Myometrial cell (primary cell): ENCODE measurements around the gene WDR26. TPM values are rescaled to one million over a fixed set of nuclear protein-coding genes. Genes with fewer than 3 reads are reported as not detected.

Source experiments
- total RNA-seq: library from RNA; depleted of rRNA; stranded (reverse); fragments of >200 nt; gene quantifications from 2 replicates; pipeline ENCODE4 v1.2.3, GENCODE V29; 2015

Gene WDR26
- total RNA-seq: 26.8 and 33.8 TPM in 2 replicates

DNA sequence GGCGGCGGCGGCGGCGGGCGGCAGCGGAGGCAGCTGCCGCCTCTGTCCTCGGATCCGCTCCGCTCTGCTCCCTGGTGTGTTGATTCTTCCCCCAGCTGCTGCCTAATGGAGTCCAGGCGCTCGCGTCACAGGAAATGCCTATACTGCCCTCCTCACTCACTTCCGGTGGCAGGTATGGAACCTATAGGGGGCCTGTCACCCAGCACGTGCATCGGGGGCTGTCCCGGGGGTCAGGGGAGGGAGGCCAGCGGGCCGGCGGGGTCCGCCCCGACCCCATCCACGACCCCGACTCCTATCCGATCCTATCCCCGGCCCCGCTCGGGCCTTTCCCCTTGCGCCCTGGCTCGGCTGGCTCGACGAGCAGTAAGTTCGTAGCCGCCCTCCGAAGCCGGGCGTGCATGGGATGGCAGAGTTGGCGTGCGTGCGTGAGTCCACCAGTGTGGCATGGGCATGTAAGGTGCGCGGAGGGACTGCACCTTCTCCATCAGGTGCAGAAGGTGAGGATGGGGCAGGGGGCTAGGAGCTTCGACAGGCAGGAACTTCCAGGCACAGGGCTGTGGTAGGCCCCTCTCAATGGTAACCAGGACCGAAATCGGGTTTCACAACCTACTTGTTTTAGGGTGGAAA is at the start of gene WDR26:
Gene WDR26 (minus strand): TSS at position 107 of the 627 bp plus-strand sequence.

GRCh38 chr1:224356685-224357625 is 77.6 kb downstream of the WDR26 start, which contains the start of gene CNIH4:
TSS of gene CNIH4 (plus strand) at chr1:224356879. CDS start at chr1:224356925, 46 bp downstream.

Other genes with a start within 250 kb of the WDR26 start
- gene NVL, start 104.6 kb downstream of the WDR26 start, total RNA-seq: 16.8 and 17.0 TPM in 2 replicates
- 68.2 and 75.8 TPM in 2 replicates for gene CNIH4, start 77.9 kb downstream of the WDR26 start, total RNA-seq
- gene CNIH3, start 181.5 kb upstream of the WDR26 start, total RNA-seq: 0.29 TPM in 1 of 2 replicates, not detected in the other